Stimulated activated CD4-positive, alpha-beta T cell treated with anti-CD3 and anti-CD28 coated beads, Interleukin-1b, Interleukin-23, amount 100 ng/mL, for 4 hours (primary cell): ENCODE measurements around the gene CARS1.

ENCODE experiments used
- DNase-seq, 2 donors: peaks; one replicate each; pipeline ENCODE4 v3.0.0-alpha.2; 2020; ENCODE audit warnings: low read depth in 2 of 2

CARS1 gene

DNA sequence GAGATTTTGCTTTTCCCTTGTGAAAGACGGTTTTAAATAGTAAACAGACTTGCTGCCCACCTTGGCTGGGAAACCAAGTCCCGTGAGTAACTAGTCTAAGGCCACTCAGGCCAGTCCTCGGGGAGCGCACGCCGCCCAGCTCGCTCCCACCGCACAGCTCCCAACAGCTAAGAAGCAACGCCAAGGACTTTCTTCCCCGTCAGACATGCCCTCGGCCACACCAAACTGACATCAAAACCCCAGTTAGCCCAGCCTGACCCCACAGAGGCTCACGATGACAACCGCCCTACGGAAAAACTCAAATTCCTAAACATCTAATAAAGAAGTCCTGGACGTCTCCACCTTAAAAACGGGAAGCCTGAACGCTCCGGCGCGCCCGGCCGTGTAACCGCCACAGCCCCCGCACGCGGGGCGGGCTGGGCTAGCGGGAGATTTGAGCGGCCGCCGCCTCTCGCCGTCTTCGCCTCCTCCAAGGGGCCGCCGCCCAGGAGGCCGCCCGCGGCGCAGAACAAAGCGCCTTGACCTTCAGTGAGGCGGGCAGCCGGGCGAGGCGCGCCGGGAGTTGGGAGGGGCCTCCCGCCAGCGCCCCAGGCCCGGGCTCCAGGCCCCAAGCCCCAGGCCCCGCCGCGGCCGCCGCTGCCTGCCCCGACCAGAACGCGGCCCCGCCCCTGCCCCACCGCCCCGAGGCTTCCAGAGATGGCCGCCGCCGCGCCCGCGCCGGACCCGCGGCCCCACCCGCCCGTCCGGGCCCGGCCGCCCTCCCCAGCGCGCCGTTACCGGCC is 65.6 kb downstream of the CARS1 start:
- no peak for DNase-seq

DNA sequence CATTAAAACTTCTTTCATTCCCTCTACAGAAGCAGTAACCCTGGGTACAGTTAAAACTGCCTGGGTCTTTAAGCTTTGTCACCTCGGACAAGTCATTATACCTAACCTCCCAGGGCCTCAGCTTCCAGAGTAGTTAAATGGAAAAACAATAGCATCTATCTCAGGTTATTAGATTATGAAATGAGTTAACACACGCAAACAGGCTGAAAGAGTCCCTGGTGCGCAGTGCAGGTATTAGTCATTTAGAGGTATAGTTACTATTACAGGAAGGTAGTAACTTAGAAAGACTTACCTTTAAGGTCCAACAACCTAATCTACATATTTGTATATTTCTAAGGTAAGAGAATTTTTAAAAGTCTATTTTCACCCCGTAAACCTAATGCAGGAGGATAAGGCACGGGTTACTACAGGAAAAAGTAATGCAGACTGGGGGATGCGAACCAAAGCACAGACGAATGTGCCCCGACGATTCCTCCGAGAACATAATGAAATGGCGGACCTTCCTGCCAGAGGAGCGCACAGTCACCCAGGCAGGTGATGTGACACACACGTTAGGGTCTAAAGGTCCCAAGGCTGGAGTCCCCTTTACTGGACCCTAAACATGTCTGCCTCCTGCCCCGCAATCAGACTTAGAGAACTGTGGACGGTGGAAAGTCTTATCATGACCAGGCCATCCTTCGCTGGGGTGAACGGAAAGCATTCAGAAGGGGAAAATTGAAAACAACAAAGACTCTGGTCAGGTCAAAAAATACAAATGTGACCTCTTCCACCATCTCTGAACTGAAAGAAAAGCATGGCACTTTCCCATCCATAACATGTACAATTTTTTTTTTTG is 66.4 kb downstream of the CARS1 start:
- DNase-seq: peak; percentile 23 to 31

DNA sequence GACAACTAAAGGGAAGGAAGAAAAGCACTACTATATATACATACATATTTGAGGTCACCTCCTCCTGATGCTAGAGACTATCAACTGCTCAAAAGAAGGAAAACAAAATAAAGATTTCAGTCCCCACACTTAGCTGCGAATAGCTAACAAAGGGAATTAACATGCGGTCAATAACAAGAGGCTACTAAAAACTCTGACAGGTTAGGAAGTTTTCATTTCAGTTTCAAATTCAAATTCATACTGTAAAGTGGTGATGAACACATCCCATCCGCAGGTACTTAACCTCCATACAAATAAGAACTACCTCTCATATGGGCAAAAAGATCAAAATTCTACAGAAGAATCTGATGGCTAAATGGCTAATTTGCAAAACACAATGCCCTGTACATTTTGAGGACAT is 67.7 kb downstream of the CARS1 start:
- DNase-seq: no peak

DNA sequence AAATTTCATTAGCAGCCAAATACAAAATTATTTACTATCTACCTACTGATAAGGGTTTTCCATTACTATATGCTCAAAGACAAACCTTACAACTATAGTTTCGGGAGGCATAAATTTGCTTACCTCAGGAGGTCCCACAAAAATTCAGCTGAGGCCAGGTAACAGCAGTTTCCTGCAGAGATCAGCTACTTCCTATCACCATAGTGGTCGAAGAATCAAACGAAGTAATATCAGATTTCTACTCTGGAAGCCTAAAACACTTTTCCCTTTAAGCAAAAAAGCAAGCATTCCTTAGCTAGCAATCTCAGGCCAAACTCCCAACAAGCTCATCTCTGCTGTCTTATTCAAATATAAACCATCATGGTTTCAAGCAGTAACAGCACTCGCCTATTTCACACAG is 68.2 kb downstream of the CARS1 start:
- DNase-seq: no peak

DNA sequence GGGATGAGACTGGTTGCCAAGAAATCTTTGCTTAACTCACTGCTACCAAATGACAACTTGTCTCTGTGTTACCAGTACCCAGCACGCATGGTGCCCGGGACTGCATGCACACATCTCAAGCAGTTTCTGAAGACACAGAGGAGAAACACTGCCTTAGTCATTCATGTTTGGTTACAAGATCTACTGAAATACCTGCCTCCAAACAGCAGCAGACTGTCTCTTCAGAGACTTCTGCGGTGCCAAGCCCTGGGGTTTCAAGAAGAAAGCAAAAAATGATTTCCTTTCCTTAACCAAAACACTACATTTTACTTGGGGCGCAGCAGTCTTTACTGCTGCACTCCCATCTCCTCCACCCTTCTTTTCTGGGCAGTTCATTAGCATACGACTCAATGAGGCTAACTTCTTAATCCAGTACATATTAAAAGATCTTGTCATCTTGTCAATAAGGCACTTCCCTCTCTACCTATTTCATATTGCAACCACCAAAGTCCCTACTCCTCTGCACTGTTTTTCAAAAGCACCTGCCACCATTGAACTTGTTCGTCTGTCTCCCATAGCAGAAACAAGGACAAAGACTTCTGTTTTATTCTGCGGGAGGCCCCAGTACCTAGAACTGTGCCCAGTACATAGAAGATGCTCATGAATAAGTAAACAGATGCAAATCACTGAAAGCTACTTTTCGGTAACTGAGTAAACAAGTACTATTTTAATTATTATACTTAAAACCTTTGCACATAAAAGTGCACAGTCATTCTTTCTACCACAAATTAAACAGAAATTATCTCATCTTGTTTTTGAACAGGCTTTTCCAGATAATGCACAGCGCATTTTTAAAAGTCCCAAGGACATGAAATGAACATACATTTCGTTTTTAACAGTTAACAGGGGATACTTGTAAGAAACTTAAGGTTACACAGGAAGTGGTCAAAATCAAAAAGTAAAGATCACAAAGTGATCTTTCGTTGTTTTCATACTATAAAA is 69.1 kb downstream of the CARS1 start:
- peak in 1 of 2 donors; percentile 17 for DNase-seq

DNA sequence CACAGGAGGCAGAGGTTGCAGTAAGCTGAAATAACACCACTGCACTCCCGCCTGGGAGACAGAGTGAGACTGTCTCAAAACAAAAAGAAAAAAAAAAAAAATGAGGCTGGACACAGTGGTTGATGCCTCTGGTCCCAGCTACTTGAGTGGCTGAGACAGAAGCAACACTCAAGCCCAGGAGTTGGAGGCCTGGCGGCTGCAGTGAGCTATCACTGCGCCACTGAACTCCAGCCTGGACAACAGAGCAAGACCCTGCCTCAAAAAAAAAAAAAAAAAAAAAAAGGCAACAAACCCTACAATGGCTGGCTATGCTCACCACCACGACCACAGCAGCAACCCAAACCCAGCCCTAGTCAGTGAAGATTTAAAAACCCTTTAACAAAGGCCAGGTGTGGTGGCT is 73.3 kb downstream of the CARS1 start:
- DNase-seq: no peak

DNA sequence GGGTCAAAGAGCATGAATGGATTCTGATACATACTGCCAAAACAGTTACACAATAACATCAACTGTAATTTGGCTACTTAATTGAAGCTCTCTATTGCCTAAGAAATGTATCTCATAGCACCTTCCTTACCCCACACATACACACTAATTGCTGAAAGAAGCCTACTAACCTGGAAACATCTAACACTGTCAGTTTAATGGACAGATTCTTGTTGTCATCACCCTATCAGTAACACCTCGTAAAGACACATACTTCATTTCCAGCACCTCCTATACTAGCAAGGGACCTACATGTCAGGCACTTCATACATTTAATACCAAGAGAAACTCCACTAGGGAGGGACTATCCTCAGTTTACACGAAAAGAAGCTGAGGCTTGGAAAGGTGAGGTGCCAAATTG is 75.0 kb downstream of the CARS1 start:
- no peak for DNase-seq

DNA sequence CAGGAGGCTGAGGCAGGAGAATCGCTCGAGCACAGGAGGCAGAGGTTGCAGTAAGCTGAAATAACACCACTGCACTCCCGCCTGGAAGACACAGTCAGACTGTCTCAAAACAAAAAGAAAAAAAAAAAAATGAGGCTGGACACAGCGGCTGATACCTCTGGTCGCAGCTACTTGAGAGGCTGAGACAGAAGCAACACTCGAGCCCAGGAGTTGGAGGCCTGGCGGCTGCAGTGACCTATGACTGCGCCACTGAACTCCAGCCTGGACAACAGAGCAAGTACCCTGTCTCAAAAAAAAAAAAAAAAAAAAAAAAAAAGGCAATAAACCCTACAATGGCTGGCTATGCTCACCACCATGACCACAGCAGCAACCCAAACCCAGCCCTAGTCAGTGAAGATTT is 76.1 kb downstream of the CARS1 start:
- no peak for DNase-seq

DNA sequence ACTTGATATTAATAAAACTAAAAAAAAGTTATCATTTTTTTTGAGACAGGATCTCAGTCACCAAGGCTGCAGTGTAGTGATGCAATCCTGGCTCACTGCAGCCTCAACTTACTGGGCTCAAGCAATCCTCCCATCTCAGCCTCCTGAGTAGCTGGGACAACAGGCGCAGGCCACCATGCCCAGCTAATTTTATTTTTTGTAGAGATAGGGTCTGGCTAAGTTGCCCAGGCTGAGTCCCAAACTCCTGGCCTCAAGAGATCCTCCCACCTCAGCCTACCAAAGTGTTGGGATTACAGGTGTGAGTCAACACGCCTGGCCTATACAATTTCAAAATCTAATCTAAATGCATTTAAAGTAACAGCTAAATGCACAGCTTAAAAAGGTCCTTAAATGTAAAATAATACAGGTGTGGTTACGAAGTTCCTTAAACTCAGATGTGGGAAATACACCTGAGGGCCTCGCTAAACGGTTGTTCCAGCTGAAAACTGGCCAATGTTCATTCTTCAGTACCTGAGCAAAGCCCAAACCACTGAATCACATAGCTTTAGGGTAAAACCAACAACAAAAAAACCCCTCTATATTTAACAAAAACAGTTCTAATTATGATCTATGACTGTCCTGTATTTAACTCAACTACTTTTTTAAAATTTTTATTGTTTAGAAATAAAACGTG is 76.9 kb downstream of the CARS1 start:
- no peak for DNase-seq

DNA sequence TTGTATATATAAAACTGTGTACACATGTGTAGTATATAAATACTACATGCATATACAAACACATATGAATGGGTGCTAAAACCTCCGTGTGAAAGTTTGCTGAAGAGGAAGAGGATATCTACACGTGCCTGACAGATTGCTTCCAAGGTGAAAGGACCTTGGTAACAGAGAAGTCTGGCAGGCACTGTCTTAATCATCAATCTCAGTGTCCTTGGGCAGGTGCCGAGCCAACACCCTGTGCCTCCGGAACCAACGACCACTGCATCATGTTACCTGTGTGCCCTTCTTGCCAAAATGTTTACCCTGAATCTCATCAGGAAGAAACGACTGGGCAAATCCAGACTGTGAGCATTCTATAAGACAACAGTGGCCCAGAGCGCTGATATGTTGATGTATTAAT is 80.1 kb downstream of the CARS1 start:
- DNase-seq: no peak

DNA sequence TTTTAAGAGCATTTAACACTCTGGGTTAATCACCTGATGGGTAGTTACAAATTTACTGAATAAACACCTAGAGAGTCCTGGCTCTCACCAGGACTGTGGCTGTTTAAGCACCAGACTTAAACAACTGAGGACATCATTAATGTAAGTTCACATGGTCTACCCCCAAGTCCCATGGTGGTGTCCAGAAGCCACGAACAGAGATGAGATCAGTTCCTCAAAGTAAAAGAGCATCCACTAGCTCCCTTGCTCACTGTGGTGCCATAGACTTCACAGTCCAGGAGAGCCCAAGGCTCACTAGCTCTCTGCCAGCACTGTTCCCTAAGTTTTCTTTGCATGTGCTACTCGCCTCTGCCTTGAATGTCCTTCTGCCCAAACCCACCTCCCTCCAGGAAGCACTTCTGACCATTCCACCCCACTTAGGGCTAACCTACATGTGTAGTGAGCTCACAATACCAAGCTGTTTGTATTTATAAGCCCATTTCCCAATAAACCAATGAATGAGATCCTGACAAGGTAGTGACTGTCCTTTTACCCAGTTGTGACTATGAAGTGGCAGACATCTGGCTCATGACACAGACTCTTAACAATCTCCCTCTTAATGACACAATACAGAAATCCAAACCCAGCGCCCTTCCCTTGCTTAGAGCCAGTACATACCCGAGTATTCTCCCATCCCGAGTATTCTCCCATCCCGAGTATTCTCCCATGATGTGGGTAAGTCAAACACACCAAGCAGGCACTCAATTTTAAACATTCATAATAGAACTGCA is 80.7 kb downstream of the CARS1 start:
- no peak for DNase-seq

DNA sequence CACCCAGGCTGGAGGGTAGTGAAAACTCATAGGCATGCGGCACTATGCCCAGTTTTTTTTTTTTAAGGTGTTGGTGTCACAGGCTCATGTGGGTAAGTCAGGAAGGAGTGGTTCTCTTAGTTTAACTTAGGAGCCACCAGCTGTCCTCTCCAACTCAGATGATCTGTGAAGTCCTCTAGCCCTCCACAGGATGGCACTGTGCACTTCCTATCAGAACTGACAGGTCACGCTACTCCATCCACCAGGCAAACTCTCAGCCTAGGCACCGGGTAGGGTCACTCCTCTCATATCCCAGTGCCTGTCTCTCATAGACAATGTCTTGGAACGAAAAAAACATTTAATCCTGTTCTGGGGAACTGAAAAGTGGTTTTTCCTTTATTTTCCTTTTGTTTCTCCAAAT is 81.6 kb downstream of the CARS1 start:
- DNase-seq: peak in 1 of 2 donors; percentile 24

DNA sequence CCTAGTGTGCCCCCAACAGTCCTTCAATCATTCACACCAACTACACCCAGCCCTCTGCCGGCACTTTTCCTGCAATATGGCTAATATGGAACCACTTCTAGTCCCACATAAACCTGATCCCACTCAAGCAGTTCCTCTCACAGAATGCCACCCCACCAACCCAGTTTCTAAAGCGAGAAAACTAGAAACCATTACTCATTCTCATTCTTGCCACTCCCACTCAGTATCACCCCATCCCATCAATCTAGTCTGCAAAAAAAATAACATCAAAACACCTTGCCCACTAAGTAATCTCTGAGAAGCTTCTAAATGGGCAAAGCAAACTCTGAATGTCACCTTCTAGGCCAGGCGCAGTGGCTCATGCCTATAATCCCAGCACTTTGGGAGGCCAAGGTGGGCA is 83.0 kb downstream of the CARS1 start:
- no peak for DNase-seq

DNA sequence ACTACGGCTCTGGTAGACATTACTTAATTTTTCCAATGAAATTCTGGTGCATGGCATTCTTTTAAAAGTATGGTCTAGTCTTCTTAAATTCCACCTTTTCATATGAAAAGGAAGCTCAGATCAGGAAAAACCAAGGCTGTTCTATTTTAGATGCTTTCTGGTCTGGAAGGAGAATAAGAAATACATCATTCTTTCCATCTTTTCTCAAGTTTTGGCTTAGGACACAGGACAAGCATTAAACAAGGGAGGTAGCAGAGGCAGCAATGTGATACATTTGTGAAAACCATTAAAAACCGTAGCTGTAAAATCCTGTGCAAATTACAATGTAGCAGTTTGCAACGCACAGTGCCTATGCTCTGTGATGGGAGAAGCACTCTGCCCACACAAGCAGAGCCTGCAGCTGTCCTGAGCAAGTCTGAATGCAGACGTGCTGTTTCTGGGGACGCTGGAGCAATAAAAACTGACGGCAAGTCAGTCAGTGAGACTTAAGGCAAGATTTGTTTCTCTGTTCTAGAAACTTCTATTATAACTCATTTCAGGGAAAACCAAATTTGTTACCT is 88.8 kb downstream of the CARS1 start:
- no peak for DNase-seq

DNA sequence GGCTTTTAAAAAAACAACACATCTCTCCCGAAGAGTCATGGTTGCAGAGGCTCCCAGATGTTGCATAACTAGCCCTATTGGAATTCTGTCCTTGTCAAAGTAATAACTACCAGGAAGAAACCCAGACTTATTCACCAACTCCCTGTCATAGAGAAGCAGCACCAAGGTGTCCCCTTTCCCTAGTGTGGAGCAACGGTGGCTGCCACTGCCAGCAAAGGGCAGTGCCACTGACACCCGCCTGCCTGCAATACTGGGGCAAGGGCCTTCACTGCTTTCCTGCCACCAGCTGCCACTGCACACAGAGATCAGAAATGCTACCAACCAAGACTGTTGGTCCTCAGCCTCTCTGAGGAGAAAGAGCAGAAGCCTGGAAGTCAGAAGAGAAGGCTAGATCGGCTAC is 92.4 kb downstream of the CARS1 start:
- DNase-seq: no peak

DNA sequence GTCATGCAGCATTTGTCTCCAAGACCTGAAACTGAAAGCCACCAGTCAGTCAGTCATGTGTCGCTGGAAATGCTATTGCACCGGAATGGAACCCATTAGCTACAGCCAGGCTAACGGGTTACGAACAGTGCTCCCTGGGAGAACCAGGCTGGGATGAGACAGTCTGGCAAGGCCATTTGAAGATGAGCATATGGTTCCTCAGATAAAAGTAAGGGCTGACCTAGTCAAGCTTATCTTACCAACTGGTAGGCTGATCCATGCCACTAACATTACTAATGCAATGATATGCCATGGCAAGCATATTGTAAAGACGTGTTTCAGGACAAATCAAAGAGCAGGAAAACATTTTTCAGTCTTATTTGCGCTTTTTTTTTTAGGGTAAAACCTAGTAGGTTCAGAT is 93.5 kb downstream of the CARS1 start:
- DNase-seq: no peak

DNA sequence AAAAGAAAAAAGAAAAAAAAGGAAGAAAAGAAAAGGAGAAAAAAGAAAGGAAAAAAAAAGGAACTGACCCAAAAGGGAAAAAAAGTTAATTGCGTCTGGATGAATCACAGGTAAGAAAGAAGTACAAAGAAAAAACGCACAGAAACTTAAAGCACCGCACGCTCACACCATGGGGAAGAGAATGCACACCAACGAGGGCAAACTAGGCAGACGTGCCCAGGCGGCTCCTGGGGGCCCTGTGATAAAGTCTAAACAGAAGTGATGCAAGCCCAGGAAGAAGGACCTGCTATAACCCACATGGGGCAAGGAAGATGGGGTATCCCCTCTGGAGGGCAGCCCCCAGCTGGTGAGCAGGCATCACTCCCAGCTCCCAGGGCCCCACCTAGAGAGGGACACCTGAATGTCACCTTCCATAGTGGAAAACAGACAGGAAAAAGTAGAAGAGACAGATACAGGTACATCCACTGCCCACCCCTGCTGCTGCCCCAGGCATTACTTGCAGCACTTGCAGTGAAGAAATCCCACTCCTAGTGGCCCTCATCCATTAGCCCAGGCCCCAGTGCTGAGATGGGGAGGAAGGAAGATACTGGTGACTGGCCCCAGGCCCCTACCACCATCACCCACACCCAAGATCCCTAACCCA is 94.0 kb downstream of the CARS1 start:
- no peak for DNase-seq

DNA sequence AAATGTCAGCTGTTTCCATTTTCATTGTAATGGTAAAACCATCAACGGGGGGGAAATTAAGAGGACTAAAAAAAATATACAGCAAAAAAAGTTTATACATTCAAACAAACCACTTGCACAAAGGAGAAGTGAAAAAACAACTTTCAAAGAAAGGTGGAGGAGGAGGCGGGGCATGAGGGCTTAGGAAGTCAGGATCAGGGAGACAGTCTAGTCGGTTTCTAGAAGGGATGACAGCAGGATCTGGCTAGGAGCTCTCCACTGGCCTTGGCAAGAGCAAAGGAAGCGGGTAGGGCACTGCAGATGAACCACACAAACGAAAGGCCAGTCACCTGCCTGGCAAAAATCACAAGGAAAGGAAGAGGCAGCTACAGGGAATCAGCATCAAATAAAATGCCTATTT is 96.1 kb downstream of the CARS1 start:
- no peak for DNase-seq

DNA sequence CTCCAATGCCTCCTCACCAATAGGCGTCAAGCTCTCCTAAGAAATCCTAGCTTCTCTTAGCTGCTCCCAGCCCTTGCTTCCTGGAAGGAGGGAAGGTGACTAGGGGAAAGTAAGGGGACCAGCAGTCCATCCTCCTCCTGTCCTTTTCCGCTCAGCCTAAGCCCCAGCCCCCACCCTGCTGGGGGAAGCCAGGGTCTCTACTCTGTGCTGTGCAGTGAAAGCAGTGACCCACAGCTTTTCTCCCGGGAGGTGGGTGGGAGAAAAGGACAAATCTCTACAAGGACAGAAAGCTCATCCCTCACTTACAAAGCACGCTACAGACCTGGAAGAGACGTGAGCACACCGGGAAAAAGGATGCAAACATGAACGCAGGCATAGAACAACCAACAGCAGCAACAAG is 97.1 kb downstream of the CARS1 start:
- no peak for DNase-seq

DNA sequence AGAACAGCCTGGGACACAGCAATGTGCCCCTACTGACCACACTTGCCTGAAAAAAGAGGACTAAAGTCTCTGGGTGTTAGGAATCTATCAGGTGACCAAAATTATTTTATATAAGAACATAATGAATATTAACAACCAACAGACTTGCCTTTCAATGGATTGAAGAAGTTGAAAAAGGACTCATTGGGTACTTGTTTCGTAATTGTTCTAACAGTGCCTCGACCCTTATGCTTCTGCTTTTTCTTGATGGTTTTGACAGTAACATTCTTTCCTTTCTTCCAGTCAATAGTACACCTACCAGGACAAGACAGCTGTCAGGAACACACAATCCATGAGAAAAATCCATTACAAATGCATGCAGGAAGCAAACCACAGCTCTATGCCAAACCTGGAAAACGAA is 99.0 kb downstream of the CARS1 start:
- no peak for DNase-seq
